NCI-H2227 (cell line): ENCODE results near the gene FMO3.

Source experiments
- DNase-seq: peaks from one replicate; lab custom pipeline; 2025; ENCODE audit not compliant: unreplicated experiment; lab: John Stamatoyannopoulos, UW

The FMO3 gene

DNA sequence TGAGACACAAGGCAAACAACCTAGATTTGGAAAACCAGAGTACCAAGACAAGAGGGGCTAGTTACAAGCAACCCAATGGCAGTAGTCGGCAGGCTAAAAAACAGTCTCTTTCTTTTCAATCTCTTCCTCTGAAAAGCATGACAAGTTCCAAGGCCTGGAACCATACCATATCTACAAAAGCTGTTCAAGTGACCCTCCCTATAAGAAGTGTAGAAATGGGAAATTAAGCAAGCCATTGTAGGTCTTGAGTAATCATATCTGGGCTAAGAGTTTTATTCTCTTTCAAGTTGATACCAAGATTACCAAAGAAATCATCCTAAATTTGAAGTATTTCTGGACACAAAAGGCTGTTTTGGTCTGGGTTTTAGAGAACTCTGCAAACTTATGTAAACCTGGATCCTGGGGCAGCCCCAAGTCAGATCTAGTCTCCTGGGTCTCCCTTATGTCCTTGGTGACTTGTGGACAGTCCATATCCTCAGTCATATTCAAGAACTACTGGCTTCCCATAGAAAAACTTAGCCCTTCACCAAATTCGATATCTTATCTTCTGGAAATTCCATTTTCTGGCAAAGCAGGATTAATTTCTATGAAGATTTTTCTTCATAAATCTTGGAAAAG is 24.7 kb downstream of the FMO3 start:
- DNase-seq = no peak

DNA sequence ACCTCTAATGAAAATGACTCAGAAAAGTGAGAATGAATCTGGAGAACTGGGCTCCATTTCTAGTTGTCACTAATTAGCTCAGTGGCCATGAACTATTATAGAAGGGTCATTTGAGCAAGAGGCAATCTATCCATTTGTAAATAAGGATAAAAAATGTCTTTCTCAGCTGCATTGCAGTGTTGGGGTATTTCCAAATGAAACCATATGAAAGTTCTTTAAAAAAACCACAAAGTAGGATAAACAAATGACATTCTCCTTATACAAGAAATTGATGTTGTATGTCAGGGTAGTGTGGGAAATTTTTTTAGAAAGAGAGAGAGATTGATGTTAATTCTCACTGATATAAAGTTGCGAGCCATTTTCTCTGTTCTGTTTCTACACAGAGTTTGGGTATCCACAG is 26.0 kb downstream of the FMO3 start:
- DNase-seq = no peak

DNA sequence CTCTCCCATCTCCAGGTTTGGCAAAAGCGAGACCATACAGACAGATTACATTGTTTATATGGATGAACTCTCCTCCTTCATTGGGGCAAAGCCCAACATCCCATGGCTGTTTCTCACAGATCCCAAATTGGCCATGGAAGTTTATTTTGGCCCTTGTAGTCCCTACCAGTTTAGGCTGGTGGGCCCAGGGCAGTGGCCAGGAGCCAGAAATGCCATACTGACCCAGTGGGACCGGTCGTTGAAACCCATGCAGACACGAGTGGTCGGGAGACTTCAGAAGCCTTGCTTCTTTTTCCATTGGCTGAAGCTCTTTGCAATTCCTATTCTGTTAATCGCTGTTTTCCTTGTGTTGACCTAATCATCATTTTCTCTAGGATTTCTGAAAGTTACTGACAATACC is 26.4 kb downstream of the FMO3 start:
- DNase-seq = no peak

DNA sequence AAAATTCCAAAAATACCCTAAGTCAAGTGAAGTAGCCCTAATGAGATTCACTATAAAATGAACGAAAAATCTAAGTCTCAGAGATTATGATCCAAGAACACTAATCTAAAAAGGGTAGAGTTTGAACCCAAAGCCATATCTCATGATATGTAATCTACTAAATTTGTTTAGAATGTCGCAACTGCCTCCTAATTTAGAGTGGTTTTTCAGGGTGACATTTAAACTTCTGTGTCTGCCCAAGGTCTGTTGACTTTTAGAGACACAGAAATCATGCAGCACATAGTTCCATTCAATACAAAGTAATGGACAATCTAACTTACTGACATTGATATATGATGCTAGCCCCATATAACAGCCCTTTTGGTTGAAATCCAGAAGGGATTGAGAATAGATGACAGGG is 28.9 kb downstream of the FMO3 start:
- DNase-seq = no peak

DNA sequence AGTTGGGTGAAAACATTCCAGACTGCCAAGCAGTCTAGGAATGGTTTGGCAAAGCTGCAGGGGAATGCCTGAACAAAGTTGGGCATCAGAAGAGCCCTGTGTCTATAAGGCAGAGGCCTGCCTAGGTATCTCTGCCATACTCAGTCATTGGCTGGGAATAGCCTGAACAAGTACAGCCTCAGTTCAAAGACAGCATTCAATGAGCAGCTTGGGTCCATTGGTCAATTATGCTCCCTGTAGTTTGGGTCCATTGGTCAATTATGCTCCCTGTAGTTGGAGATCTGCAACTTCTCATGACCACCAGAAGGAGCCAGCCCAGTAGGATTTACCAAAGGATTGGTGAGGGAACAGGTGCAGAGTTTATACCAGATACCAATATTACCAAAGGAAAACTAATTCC is 31.6 kb downstream of the FMO3 start:
- DNase-seq = no peak

DNA sequence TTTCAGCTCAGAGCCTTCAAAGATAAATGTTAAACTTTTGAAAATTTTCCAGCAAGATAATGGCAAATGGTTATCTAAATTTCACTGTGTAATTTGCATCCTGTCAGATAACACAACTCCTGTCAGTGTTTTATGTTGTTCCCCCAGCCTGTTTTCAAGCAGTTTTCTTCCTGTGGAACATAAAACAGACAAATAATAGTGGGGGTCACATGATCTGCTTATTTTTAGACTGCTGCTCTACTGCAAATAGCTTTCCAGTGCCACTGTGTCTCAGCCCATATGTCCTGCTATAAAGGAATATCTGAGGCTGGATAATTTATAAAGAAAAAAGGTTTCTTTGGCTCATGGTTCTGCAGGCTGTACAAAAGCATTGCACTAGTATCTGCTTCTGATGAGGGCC is 32.2 kb downstream of the FMO3 start:
- no peak for DNase-seq

DNA sequence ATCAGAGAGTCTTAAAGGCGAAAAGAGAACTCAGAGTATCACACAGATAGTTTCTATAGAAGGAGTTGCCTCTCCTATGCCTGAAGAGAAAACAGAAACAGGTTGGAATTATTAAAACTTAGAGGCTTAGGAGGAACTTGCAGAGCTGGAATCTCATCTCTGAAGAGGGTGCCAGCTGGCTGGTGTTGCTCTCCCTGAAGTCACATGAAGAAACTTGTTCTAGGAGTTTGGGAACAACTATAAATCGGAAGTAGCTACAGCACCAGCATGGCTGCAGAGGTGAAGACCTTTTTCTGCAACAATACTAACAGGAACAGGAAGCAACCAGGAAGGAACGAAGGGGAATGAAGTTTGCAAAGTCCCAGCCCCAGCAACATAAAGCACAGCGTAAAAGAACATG is 35.8 kb downstream of the FMO3 start:
- DNase-seq = no peak

DNA sequence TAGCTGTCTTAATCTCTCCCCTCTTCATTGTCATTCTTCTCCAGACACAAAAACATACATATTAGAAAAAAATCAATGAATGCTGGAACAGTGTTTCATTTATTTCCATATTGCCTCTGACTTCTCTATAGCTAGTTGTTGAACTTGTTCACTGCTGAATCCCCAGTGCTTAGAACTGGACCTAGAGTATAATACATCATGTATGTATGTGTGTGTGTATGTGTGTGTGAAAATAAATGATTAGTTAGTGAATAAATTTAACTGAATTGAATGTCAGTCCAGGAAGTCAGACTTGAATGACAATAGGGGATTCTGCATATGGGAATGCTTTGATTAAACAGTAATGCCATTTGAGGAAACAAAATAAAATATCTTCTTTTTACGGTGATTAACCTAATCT is 36.4 kb downstream of the FMO3 start:
- no peak for DNase-seq

DNA sequence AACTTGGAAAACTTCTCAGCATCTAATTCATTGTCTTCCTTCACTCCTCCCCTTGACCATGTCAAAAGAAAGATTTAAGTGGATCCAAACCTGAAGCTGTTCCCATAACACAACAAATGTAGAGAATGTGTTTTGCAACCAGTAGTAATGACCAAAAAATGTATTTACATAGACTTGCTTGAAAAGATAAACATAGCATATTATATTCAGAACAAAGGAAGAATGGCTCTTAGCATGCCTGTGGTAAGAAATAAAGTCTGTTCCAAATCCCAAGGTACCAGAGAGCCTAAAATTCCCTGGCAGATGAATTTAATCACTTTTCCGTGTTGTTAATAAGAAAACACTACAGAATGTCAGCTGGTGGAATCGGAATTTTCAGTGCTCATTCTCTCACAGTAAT is 36.8 kb downstream of the FMO3 start:
- DNase-seq = no peak

DNA sequence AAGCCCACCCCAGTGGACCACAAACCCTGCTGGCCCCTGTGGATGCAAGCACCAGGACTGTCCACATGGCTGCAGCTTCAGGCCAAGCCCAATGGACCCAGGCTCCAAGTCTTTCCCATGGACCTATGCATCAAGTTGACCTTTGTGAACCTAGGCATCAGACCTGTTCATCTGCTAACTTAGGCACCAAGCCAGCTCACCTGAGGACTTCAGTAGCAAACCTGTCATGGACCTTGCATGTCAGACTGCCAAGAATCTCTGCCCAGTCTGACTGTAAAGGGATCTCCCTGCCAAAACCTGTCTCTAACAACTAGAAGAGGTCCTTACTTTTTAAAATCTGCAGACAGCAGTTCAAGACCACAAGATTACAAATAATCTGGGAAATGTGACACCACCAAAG is 37.8 kb downstream of the FMO3 start:
- no peak for DNase-seq

DNA sequence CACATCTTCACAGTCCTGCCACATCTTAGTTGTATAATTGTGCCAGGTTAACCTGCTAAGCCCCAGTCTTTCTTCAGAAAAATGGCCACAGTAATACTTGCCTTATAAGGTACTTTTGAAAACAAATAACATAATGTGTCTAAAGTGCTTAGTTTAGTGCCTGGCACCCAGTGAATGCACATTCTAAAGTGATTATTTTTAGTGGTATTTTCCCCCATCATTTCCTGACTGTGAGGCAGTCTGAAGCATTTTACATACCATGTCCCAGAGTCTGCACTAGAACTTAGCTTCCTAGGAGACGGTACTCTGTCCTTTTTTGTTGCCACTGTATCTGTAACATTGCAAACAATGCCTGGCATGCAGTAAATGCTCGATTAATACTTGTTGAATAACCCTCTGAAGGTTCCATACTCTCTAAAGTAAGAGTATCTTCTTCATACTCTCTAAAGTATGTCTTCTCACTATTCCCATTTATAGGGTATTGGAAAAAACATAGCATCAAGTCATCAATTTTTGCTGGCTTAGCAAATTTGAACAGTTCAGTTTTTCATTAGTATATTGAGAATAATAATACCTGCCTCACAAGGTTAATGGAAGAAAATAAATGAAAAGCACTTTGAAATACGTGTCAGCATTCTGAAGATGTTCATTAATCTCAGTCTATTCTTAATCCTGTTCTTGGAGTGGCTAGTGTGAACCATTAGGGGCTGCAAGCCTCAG is 43.7 kb downstream of the FMO3 start:
- no peak for DNase-seq

DNA sequence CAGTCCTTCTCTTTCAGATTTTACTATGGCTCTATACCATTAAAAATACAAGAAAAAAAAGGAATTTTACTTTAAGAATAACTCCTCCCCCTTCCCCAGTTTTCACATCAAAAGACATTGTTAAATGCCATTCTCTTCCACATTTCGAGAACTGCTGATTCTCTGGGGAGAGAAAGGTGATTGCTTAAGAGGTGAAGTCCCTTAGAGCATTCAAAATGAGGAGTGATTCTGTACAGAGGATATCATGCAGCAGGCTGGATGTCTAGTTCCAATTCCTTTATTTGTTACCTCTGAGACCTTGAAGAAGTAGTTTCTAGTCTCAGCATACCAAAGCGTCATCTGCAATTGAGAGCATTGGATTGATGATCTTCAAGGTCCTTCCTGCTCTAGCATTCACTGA is 46.9 kb downstream of the FMO3 start:
- no peak for DNase-seq

DNA sequence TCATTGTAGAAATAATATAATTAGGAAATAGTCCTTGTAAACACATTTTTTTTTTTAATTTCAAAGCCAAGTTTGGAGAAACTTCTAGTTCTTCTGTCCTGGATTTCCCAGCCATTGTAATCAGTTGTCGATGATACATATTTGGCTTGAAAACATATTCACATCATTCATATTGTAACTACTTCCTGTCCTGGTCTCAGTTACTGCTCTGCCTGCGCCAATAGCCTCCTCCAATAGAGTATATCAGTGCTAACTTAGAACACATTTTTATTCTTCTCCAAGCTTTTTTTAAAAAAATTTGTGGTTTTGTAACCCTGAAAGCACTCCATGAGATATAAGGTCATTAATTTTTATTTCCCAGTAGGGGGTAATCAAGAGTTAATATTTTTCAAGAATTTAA is 48.3 kb downstream of the FMO3 start:
- DNase-seq = no peak

DNA sequence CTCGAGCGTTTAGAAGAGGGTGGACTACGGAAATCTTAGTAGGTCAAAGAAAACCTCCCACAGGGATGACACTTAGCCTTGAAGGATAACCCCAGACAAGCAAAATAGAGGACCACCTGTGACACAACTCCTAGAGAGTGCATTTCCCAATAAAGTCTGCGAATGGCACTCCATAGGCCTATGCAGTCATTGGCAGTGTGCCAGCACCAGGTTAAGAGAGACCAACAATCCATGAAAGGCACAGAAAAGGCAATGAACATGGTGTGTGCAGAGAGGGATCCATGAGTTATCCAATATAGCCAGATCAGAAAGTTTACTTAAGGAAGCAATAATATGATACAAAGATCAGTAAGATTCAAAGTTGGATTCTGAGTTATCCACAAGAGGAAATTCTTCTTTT is 49.2 kb downstream of the FMO3 start:
- DNase-seq = no peak

DNA sequence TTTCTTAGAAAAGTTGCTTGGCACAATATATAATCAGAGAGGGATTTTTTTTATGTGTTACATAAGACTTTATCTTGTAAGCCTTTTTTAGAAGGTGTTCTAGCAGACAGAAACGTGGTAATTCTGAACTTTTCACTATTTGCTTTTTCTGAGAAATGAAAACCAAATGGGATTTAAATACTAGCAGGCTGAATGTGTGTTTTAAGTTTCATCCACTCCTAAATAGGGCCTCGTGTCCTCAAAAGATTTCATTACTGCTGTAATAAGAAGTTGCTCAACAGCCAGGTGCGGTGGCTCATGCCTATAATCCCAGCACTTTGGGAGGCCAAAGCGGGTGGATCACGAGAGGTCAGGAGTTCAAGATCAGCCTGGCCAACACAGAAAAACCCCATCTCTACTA is 49.7 kb downstream of the FMO3 start:
- DNase-seq = no peak

DNA sequence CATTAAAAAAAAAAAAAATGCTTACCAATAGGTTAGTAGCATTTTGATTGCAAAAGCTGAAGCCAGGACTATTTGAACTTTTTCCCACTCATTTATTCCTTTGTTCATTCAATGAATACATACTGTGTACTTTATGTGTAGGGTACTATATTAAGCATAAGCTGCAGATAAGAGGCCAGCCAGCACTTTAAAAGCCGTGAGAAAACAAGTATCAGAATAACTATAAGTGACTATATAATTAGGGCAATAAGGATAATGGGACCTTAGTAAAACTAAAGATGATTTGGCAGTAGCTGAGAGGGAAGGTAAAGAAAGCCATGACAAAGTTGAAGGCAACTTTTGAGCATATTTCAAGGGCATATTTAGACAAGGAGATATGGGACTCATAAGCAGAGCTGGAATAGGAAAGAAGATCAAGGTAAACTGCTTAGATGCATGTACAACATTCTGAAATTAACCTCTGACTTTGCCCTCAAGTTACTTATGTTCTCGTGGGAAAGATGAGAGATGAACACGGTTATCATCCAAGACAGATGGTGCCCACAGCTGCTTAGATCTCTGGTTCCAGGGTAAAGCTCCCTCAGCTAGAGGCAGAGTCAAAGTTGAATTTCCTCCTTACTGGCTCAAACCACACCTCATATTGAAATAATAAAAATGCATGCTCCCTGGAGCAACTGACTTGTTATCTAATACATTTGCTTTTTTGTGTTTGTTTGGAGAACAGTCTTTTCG is 50.4 kb downstream of the FMO3 start:
- no peak for DNase-seq

DNA sequence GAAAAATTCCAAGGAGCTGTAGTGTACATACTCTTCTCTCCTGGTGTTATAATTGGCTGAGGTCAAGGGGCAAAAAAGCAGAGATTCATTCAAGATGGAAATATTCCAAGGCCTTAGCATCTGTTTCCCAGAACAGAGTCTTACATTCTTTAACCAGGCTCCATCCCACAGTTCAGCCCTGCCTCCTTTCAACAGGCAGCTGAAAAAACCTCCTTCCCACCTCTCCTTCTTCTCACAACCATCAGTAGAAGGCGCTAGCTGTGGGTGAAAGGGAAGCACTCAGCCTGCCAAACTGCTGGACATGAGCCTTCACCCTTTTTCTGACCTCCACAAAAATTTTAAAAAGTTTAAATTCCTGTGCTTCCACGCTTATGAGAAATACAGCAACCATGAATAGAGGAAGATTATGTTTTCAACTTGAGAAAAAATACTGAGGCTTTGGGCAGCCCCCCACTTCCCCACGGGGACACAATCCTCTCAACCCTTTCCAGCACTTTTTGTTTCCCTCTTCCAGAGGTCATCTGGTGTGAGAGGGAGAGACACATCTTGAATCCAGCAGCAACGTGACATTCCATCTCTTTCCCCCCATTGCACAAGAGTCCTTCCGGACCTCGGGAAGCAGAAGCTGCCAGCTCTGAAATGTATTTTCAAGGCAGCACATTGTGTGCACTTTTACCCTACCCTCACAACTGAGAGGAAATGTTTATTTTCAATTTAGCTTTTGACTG is 51.1 kb downstream of the FMO3 start:
- DNase-seq = no peak

DNA sequence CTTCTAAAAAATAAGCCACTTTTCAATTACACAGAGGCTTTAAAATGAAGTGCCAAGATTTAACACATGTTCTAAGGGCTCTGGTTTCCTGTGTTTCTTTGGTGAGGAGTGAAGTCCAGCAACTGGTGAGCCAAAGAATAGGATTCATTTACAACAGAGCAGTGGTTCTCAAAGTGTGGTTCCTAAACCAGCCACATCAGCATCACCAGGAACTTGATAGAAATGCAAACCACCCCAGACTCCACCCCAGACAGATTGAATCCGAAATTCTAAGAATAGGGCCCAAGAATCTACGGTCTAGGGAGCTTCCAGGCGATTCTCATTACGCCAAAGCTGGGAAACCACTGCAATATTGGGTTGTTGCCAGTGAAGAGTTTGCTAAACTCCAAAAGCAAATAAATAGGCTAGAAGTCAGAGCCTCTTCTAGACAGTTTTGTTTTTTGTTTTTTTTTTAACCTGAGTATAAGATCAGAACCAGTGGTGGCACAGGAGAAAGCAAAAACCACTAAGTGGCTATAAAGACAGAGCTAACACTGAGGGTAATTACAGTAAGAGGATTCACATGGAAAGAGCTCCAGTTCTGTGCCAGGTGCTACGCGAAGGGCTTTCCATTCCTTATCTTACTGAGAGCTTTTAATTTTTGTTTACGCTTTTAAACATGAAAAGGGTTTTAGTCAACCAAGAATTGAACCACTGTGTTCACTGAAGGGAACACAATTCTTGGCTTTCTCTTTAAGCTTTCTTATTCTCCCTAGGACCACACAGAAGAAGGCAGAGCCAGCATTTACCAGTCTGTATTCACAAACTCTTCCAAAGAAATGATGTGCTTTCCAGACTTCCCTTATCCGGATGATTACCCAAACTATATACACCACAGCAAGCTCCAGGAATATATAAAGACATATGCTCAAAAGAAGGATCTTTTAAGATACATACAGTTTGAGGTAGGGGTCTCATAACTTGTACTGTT is 52.0 kb downstream of the FMO3 start:
- DNase-seq = no peak

DNA sequence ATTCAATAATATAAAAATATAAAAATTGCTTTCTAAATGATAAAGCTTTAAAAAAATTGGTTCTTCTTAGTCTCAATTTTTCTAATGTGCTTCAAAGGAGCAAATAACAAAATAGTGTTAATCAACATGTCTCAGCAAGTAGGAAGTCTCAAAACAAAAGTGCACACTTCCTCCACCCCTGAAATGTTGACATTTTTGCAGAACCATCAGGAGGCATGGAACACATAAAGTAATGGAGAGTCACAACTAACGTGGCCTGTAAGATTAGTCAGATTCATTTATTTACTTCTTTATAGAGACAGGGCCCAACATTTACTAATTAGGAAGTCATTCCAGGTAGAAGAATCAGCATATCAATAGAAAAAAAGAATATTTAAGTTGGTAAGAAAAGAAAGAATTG is 59.5 kb downstream of the FMO3 start:
- no peak for DNase-seq

DNA sequence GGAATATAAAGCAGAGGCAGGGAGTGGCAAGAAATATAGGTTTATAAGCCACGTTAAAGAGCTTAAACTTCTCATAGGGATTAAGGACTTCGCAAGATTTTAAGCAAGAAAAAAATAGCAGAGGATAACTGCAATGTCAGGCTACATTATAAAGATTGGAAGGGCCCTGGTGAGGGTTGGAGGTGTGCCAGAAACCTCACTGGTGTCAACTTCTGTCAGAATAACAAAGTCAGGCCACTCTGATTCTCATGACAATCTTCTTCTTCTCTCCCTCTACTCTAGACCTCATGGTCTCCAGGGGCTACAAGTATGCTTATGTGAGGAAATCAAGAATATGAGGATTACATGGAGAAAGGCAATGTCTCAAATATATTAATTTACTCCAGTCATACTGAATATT is 61.8 kb downstream of the FMO3 start:
- no peak for DNase-seq

DNA sequence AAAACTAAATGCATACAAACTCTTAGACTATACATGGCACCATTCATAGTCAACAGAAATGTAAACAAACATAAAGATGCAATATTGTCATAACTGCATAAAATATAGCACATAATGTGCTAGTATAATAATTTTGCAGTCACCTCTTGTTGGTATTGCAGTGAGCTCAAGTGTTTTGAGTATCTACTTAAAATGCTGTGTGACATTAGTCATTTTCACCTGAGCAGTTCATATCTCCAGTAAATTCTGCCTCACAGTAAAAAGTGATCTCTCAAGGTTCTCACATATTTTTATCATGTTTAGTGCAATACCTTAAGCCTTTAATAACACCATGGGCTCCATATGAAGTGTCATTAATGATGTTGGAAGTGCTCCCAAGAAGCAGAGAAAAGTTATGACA is 64.8 kb downstream of the FMO3 start:
- DNase-seq = no peak
